Right cardiac atrium (tissue), 5 donors: ENCODE results near the gene TMSB10. TPM values are rescaled to one million over a fixed set of nuclear protein-coding genes. Genes with fewer than 3 reads are reported as not detected.
"Not testable (repeated sequence)": the region's sequence is repeated elsewhere in the genome, so short reads cannot be mapped to it uniquely, and the experiment has no call there.

Experiments
- ATAC-seq, 2 donors: fragments of 200-7000 bp; cut with Tn5 transposase; one replicate each; pipeline versions ENCODE4 v1.8.0 to v1.9.1; 2020; ENCODE audit warnings: moderate library complexity in 2 of 2, mild to moderate bottlenecking in 1 of 2
- DNase-seq, 3 donors: peaks; one replicate each; pipeline ENCODE4 v3.0.0-alpha.2; 2020
- H3K27ac ChIP-seq: one replicate; pipeline ENCODE4 v1.5.1; 2013; ENCODE audit warnings: mild to moderate bottlenecking, low read length, control low read depth, moderate library complexity
- H3K27me3 ChIP-seq: one replicate; pipeline ENCODE4 v1.6.1; 2013; ENCODE audit not compliant: control insufficient read depth, insufficient read depth
- H3K4me1 ChIP-seq: one replicate; pipeline ENCODE4 v1.6.1; 2013; ENCODE audit warnings: low read length; ENCODE audit not compliant: control insufficient read depth, insufficient read depth
- H3K4me3 ChIP-seq: one replicate; pipeline ENCODE4 v1.5.1; 2013; ENCODE audit warnings: low read length, control low read depth
- H3K9me3 ChIP-seq: one replicate; pipeline ENCODE4 v1.6.1; 2013; ENCODE audit warnings: low read length; ENCODE audit not compliant: control insufficient read depth
- WGBS: extraction: QIAGEN DNeasy Blood & Tissue Kit; methylation state at CpG from one replicate; pipeline ENCODE4 v1.1.7; 2013; 5-methylcytosine and 5-hydroxymethylcytosine counted together
- intact Hi-C, 4 donors: fragments of 100-400 bp; cut with DNase I; formaldehyde crosslinking; loops; one replicate each; pipeline versions ENCODE4 v1.11.0 to v1.14.0; 2022 to 2023
- polyA plus RNA-seq: library from polyadenylated mRNA; stranded (reverse); fragments of 200-250 nt; gene quantifications from one replicate; pipeline ENCODE4 v1.2.3, GENCODE V29; 2013
- total RNA-seq, 4 donors: library from RNA; stranded (reverse); fragmentation: NEBNext Ultra II Directional; extraction: Animal tissue kit (Norgen Biotek cat#: 25700); gene quantifications; one replicate each; pipeline ENCODE4 v1.2.1, GENCODE V29; 2021
- donor health status: healthy with polysubstance abuse.
- donor health status: DM: no; HTN: yes; CAD: no.
- donor health status: DM: no; HTN: no; CAD: no.
- donor health status: DM: no; HTN: yes; CAD: no; lungs with severe emphysema.
- donor health status: DM: yes; HTN: yes; CAD: no.

The TMSB10 gene
- total and polyA plus RNA-seq, 5 donors, result 341 to 805 (median 490) TPM

GRCh38 chr2:84868327-84868726, 37.1 kb upstream of the TMSB10 start:
- H3K4me1 ChIP-seq, intact Hi-C loops, DNase-seq, H3K9me3 ChIP-seq, H3K4me3 ChIP-seq, H3K27me3 ChIP-seq, H3K27ac ChIP-seq, ATAC-seq: not testable (repeated sequence)
- WGBS, result 89% methylated on average over 2 of the region's 4 CpGs

- Histone ChIP-seq H3K9me3 (no peaks in the 10 kb centered on the region), H3K27ac (no peak overlapping the region), H3K4me1 (no peaks in the 10 kb centered on the region), H3K4me3 (no peak overlapping the region), H3K27me3 (no peaks in the 10 kb centered on the region)
- ATAC-seq (no peak), DNase-seq (no peak)
- WGBS, result 85% methylated on average over 11 of the region's 11 CpGs
- intact Hi-C loops, result no loop called here
Measured at GRCh38 chr2:84870306-84870705, 35.1 kb upstream of the TMSB10 start.

DNA sequence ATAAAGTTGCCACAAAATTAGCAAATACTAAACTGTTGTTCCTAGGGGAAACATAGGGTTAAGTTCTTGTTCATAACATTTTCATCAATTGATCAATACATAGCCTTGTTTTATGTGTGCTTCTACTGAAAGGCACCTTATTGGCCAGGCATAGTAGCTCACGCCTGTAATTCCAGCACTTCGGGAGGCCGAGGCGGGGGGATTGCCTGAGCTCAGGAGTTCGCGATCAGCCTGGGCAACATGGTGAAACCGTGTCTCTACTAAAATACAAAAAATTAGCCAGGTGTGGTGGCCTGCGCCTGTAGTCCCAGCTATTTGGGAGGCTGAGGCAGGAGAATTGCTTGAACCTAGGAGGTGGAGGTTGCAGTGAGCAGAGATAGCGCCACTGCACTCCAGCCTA, 32.8 kb upstream of the TMSB10 start:
- H3K4me3 ChIP-seq, DNase-seq, H3K4me1 ChIP-seq, intact Hi-C loops, H3K27ac ChIP-seq, H3K27me3 ChIP-seq, H3K9me3 ChIP-seq, ATAC-seq: not testable (repeated sequence)
- WGBS, result 95% methylated on average over 9 of the region's 9 CpGs

DNA sequence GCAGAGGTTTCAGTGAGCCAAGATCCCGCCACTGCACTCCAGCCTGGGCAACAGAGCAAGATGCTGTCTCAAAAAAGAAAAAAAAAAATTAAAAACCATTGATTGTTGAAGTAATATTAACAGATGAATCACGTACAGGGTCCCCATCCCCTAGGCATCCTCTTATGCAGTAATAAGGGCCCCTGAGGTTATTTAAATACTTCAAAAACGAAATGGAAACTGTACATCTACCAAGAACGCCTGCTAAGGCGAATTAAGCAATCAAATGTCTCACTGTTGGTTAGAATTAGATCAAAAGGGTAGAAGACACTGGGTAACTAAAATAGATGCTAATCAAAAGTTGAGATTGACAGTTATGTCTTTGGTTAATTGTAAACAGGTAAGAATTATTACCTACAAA, 32.1 kb upstream of the TMSB10 start:
- intact Hi-C loops, result no loop called here

DNA sequence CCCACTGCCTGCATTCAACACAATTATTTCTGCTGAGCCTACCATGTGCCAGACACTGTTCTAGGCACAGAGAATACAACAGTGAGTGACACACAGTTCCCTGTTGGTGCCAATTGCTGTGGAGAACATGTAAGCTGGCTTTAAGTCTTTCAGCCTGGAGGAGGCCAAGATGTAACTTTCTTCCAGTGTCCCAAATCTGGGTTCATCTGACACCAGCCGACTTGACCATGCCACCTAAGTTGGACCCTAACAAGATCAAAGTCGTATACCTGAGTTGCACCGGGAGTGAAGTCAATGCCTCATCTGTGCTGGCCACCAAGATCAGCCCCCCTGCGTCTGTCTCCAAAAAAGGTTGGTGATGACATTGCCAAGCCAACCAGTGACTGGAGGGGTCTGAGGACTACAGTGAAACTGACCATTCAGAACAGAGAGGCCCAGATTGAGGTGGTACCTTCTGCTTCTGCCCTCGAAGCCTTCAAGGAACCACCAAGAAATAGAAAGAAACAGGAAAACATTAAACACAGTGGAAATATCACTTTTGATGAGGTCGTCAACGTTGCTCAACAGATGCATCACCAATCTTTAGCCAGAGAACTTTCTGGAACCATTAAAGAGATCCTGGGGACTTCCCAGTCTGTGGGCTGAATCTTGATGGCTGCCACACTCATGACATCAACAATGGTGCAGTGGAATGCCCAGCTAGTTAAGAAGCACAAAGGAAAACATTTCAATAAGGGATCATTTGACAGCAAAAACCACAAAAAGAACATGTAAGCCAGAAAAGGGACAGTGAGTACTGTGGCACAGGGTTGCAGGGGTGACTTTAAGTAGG, 30.9 kb upstream of the TMSB10 start:
- WGBS, result 84% methylated on average over 7 of the region's 7 CpGs
- ATAC-seq (no peak), DNase-seq (no peak)
- no peaks in the 10 kb centered on the region for H3K9me3 ChIP-seq
- no peaks in the 10 kb centered on the region for H3K27me3 ChIP-seq
- H3K27ac ChIP-seq, result no peak overlapping the region
- no peak overlapping the region for H3K4me3 ChIP-seq
- intact Hi-C loops, result no loop called here
- H3K4me1 ChIP-seq, result peaks cover 1% of the 10 kb centered on the region

More for the DNA sequence above, 32.1 kb upstream of the TMSB10 start:
- Histone ChIP-seq H3K9me3 (no peaks in the 10 kb centered on the region), H3K4me1 (no peaks in the 10 kb centered on the region), H3K27ac (no peak overlapping the region), H3K4me3 (no peak overlapping the region), H3K27me3 (no peaks in the 10 kb centered on the region)
- no peak for ATAC-seq
- no peak for DNase-seq
- 89% methylated on average over 5 of the region's 5 CpGs for WGBS

DNA sequence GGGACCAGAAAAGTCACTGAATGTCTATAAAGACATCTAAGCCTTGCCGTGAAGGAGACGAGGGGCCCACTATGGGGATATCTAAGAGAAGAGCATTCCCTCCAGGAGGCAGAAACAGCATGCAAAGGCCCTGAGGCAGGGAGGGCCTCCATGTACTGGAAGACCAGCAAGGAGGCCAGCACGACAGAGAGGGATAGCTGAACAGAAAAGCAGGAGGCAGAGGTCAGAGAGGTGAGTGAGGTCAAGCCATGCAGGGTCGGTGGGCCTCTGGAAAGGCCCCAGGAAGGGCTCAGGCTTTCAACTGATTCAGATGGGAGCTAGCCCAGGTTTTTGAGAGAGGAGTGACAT, 30.3 kb upstream of the TMSB10 start:
- no peaks in the 10 kb centered on the region for H3K9me3 ChIP-seq
- 77% methylated on average over 4 of the region's 4 CpGs for whole genome bisulfite sequencing
- intact Hi-C loops, result no loop called here
- peaks cover 3% of the 10 kb centered on the region for H3K4me1 ChIP-seq
- no peak overlapping the region for H3K27ac ChIP-seq
- DNase-seq, result no peak
- H3K4me3 ChIP-seq, result no peak overlapping the region
- no peak for ATAC-seq
- H3K27me3 ChIP-seq, result no peaks in the 10 kb centered on the region

DNA sequence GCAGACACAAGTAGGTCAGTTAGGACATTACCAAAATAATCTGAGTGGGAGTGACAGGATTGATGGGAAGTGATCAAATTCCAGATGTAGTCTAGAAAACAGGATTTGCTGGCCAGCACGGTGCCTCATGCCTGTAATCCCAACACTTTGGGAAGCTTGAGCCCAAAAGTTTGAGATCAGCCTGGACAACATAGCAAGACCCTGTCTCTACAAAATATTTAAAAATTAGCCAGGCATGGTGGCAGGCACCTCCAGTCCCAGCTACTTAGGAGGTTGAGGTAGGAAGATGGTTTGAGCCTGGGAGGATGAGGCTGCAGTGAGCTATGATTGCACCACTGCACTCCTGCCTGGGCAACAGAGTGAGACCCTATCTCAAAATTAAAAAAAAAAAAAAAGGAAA, 29.8 kb upstream of the TMSB10 start:
- H3K27me3 ChIP-seq, intact Hi-C loops, H3K9me3 ChIP-seq, H3K4me3 ChIP-seq, DNase-seq, ATAC-seq, H3K27ac ChIP-seq, H3K4me1 ChIP-seq: not testable (repeated sequence)
- WGBS, result 84% methylated on average over 1 of the region's 1 CpG

- DNase-seq, result no peak
- H3K27ac ChIP-seq, result no peak overlapping the region
- no peaks in the 10 kb centered on the region for H3K9me3 ChIP-seq
- peaks cover 5% of the 10 kb centered on the region for H3K4me1 ChIP-seq
- intact Hi-C loops, result no loop called here
- no peak for ATAC-seq
- H3K4me3 ChIP-seq, result no peak overlapping the region
- H3K27me3 ChIP-seq, result no peaks in the 10 kb centered on the region
- WGBS, result 95% methylated on average over 3 of the region's 3 CpGs
Measured at GRCh38 chr2:84876369-84876768, 29.1 kb upstream of the TMSB10 start.

DNA sequence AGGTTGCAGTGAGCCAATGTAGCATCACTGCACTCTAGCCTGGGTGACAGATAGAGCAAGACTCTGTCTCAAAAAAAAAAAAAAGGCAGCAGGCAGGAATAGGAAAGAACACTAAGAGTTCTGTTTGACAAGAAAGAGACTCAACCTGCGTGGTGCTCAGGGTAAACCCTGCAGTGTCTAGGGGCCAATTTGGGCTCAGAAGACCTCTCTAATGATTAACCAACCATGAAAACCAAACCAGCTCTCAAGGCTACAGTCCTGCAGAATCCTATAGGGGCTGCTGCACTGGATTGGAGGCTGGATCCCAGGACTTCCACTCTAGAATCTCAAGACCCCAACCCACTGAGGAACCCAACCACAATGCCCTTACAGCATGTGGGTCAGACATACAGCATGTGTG, 27.0 kb upstream of the TMSB10 start:
- H3K27me3 ChIP-seq, result no peaks in the 10 kb centered on the region
- no peak for DNase-seq
- WGBS, result 90% methylated on average over 1 of the region's 1 CpG

DNA sequence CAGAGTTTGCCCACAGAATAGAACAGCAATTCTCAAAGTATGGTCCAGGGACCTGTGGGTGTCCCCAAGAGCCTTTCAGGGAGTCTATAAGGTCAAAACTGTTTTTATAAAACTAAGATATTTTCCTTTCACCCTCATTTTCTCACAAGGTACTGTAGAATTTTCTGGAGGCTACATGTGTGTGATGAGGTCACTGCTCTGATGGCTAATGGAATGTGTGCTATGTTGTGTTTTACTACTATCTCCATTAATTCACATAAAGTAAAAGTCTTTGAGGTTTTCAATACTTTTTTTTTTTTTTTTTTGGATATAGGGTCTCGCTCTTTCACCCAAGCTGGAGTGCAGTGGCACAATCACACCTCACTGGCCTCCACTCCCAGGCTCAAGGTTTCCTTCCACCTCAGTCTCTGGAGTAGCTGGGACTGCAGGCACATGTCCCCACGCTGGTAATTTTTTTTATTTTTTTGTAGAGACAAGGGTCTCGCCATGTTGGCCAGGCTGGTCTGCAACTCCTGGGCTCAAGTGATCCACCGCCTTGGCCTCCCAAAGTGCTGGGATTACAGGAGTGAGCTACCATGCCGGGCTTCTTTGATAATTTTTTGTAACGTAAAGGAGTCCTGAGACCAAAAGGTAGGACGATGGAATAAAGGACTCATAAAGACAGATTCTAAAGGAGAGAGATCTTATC, 26.4 kb upstream of the TMSB10 start:
- ATAC-seq (no peak), DNase-seq (no peak)
- intact Hi-C loops, result no loop called here
- Histone ChIP-seq H3K9me3 (no peaks in the 10 kb centered on the region), H3K27me3 (no peaks in the 10 kb centered on the region), H3K4me1 (peaks cover 5% of the 10 kb centered on the region), H3K27ac (no peak overlapping the region), H3K4me3 (no peak overlapping the region)
- WGBS, result 74% methylated on average over 7 of the region's 7 CpGs

More for the DNA sequence above, 27.0 kb upstream of the TMSB10 start:
- no peak overlapping the region for H3K4me3 ChIP-seq
- intact Hi-C loops, result no loop called here
- no peak overlapping the region for H3K27ac ChIP-seq
- peaks cover 5% of the 10 kb centered on the region for H3K4me1 ChIP-seq
- ATAC-seq, result no peak
- no peaks in the 10 kb centered on the region for H3K9me3 ChIP-seq

- ATAC-seq, result peak in 1 of 2 donors; percentile 18
- no peak for DNase-seq
- intact Hi-C loops, result loop anchor here (5.0 to 10.0 kb wide), 2 partner anchors 382 to 385 kb away; no protein-coding TSS in a partner anchor
- Histone ChIP-seq H3K4me1 (peaks cover 5% of the 10 kb centered on the region), H3K27ac (no peak overlapping the region), H3K4me3 (peak overlapping the region; percentile 54), H3K9me3 (no peaks in the 10 kb centered on the region), H3K27me3 (no peaks in the 10 kb centered on the region)
- WGBS, result 8% methylated on average over 45 of the region's 45 CpGs
Measured at GRCh38 chr2:84879584-84880394, 25.7 kb upstream of the TMSB10 start.
